Natural killer cell treated with Interleukin-12 subunit alpha and Interleukin-12 subunit beta and Interleukin-15 and Interleukin-18, amount 100 ng/mL, for 72 hours (primary cell): ENCODE data around the gene OXER1. TPM values are rescaled to one million over a fixed set of nuclear protein-coding genes. Genes with fewer than 3 reads are reported as not detected.
"Not testable (repeated sequence)": the region's sequence is repeated elsewhere in the genome, so short reads cannot be mapped to it uniquely, and the experiment has no call there.

Experiments
- ATAC-seq, 2 donors: fragments of 150-1000 bp; cut with Tn5 transposase in 1 of 2; sonication (Bioruptor Pico), chemical (Tn5 transposase) in 1 of 2; 2 replicates each; pipeline ENCODE4 v1.10.0; 2021
- DNase-seq: peaks from one replicate; pipeline ENCODE4 v3.0.0; 2022; ENCODE audit warnings: low spot score
- H3K27ac Mint-ChIP-seq, 2 donors: 1 replicate in 1 of 2; 2 replicates in 1 of 2; pipeline ENCODE4 v1.8.0; 2022; ENCODE audit warnings: mixed read lengths in 2 of 2, mild to moderate bottlenecking in 1 of 2, moderate library complexity in 1 of 2
- H3K27me3 Mint-ChIP-seq, 2 donors: 1 replicate in 1 of 2; 2 replicates in 1 of 2; pipeline ENCODE4 v1.8.0; 2022; ENCODE audit warnings: mixed read lengths in 2 of 2
- H3K36me3 Mint-ChIP-seq: one replicate; pipeline ENCODE4 v1.8.0; 2022; ENCODE audit warnings: mixed read lengths
- H3K4me1 Mint-ChIP-seq, 2 donors: 1 replicate in 1 of 2; 2 replicates in 1 of 2; pipeline ENCODE4 v1.8.0; 2022; ENCODE audit warnings: low read depth in 2 of 2, mixed read lengths in 2 of 2, mild to moderate bottlenecking in 1 of 2
- H3K4me3 Mint-ChIP-seq: one replicate; pipeline ENCODE4 v1.8.0; 2022; ENCODE audit warnings: mixed read lengths
- H3K9me3 Mint-ChIP-seq: 2 replicates; pipeline ENCODE4 v1.8.0; 2022; ENCODE audit warnings: mixed read lengths
- total RNA-seq, 2 donors: library from RNA; stranded (reverse); gene quantifications; one replicate each; pipeline ENCODE4 v1.2.3, GENCODE V29; 2022

The OXER1 gene
- total RNA-seq, 2 donors from 2014 or later = not detected

GRCh38 chr2:42742740-42743658 lies 20.9 kb downstream of the OXER1 start:
- H3K27ac Mint-ChIP-seq = no peak overlapping the region
- peaks cover 8% of the 10 kb centered on the region for H3K36me3 Mint-ChIP-seq
- peaks cover 2 to 5% of the 10 kb centered on the region in 2 donors for H3K4me1 Mint-ChIP-seq

DNA sequence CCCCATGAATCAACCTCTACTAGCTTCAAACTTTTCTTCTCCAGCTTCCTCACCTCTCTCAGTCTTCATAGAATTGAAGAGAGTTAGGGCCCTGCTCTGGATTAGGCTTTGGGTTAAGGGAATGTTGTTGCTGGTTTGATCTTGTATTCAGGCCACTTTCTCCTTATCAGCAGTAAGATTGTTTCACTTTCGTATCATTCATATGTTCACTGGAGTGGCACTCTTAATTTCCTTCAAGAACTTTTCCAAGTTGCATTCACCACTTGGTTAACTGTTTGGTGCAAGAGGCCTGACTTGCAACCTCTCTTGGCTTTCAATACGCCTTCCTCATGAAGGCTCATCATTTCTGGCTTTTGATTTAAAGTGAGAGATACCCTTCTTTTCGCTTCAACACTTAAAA lies 22.8 kb downstream of the OXER1 start:
- H3K9me3 Mint-ChIP-seq = peaks cover under 1% of the 10 kb centered on the region
- H3K36me3 Mint-ChIP-seq = peaks cover 13% of the 10 kb centered on the region
- no peaks in the 10 kb centered on the region for H3K27me3 Mint-ChIP-seq
- ATAC-seq (no peak), DNase-seq (no peak)
- H3K4me3 Mint-ChIP-seq = no peak overlapping the region
- H3K27ac Mint-ChIP-seq = peak overlapping the region in 1 of 2 donors; percentile 45
- peaks cover 2 to 5% of the 10 kb centered on the region in 2 donors for H3K4me1 Mint-ChIP-seq

More at GRCh38 chr2:42742740-42743658, 20.9 kb downstream of the OXER1 start:
- DNase-seq (no peak), ATAC-seq (no peak)
- Mint-ChIP-seq H3K4me3 (no peak overlapping the region), H3K27me3 (no peaks in the 10 kb centered on the region), H3K9me3 (no peaks in the 10 kb centered on the region)

GRCh38 chr2:42736598-42737322 lies 27.2 kb downstream of the OXER1 start:
- Mint-ChIP-seq H3K27ac (no peak overlapping the region), H3K27me3 (no peaks in the 10 kb centered on the region), H3K36me3 (peaks cover 39% of the 10 kb centered on the region), H3K4me3 (no peak overlapping the region), H3K9me3 (peaks cover 14% of the 10 kb centered on the region), H3K4me1 (peaks cover 2 to 5% of the 10 kb centered on the region in 2 donors)
- DNase-seq = no peak
- no peak for ATAC-seq

DNA sequence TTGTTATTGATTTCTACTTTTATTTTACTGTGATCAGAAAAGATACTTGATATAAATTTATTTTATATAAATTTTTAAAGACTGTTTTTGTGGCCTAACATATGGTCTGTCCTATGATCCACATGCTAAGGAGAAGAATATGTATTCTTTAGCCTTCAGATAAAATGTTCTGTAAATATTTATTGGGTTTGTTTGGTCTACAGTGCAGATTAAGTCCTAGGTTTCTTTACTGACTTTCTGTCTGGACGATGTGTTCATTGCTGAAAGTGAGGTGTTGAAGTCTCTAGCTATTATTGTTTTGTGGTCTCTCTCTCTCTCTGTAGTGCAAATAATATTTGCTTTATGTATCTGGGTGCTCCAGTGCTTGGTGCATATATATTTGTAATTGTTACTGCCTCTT lies 30.1 kb downstream of the OXER1 start:
- H3K27me3 Mint-ChIP-seq = no peaks in the 10 kb centered on the region
- no peak for ATAC-seq
- DNase-seq = no peak
- no peaks in the 10 kb centered on the region for H3K4me1 Mint-ChIP-seq
- H3K4me3 Mint-ChIP-seq = no peak overlapping the region
- H3K36me3 Mint-ChIP-seq = peaks cover 44% of the 10 kb centered on the region
- H3K27ac Mint-ChIP-seq = no peak overlapping the region
- H3K9me3 Mint-ChIP-seq = peaks cover 14% of the 10 kb centered on the region

- H3K27me3 Mint-ChIP-seq, H3K27ac Mint-ChIP-seq, ATAC-seq, H3K4me1 Mint-ChIP-seq, H3K4me3 Mint-ChIP-seq, DNase-seq: not testable (repeated sequence)
- peaks cover 38% of the 10 kb centered on the region for H3K36me3 Mint-ChIP-seq
- peaks cover 14% of the 10 kb centered on the region for H3K9me3 Mint-ChIP-seq
Measured at GRCh38 chr2:42731316-42731715, 32.6 kb downstream of the OXER1 start.

DNA sequence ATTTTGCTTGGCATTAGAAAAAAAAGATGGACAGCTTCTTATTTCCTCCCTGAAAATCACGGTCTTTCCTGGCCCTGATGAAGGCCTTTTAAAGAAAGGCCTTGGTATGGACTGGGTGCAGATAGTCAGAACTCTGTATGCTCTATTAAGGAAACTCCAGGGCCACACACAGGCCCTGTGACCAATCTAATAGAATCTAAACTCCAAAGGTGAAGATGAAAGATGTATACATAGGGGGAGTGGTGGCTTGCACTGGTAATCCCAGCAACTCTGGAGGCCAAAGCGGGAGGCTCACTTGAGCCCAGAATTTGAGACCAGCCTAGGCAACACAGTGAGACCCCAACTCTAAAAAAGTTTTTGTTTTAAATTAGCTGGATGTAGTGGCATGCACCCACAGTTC lies 37.3 kb downstream of the OXER1 start:
- Mint-ChIP-seq H3K4me1 (peaks cover 2 to 8% of the 10 kb centered on the region in 2 donors), H3K36me3 (peaks cover 12% of the 10 kb centered on the region), H3K9me3 (no peaks in the 10 kb centered on the region), H3K27ac (no peak overlapping the region), H3K4me3 (no peak overlapping the region), H3K27me3 (no peaks in the 10 kb centered on the region)
- ATAC-seq = peak in 1 of 2 donors; percentile 52
- DNase-seq = no peak

DNA sequence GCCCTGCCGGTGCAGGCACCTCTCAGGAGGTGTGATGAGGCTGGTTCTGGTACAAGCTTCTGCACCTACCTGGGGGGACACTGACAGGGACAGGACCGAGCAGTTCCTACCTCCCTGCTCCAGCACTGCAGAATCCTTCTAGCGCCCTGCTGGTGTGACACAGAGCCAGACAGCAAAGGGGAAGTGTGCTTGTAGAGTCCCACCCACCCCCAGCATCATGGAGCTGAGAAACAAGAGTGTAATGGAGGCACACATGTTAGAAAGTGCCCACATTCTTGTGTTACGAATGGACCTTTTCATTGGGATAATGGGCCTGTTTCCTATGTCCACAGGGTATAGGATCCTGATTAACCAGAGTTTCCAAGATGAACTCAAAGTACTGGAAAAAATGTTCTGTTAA lies 38.3 kb downstream of the OXER1 start:
- no peak for DNase-seq
- peak in 1 of 2 donors; percentile 32 for ATAC-seq
- no peaks in the 10 kb centered on the region for H3K9me3 Mint-ChIP-seq
- H3K36me3 Mint-ChIP-seq = peaks cover 6% of the 10 kb centered on the region
- peaks cover 2 to 8% of the 10 kb centered on the region in 2 donors for H3K4me1 Mint-ChIP-seq
- H3K4me3 Mint-ChIP-seq = no peak overlapping the region
- H3K27ac Mint-ChIP-seq = no peak overlapping the region
- H3K27me3 Mint-ChIP-seq = no peaks in the 10 kb centered on the region

- Mint-ChIP-seq H3K27ac (no peak overlapping the region), H3K9me3 (no peaks in the 10 kb centered on the region), H3K4me3 (no peak overlapping the region), H3K36me3 (peaks cover 4% of the 10 kb centered on the region), H3K27me3 (no peaks in the 10 kb centered on the region), H3K4me1 (peaks cover 2 to 8% of the 10 kb centered on the region in 2 donors)
- DNase-seq = no peak
- ATAC-seq = no peak
Measured at GRCh38 chr2:42724886-42725285, 39.0 kb downstream of the OXER1 start.

GRCh38 chr2:42723465-42723864 lies 40.5 kb downstream of the OXER1 start:
- DNase-seq = no peak
- Mint-ChIP-seq H3K36me3 (no peaks in the 10 kb centered on the region), H3K4me3 (no peak overlapping the region)

DNA sequence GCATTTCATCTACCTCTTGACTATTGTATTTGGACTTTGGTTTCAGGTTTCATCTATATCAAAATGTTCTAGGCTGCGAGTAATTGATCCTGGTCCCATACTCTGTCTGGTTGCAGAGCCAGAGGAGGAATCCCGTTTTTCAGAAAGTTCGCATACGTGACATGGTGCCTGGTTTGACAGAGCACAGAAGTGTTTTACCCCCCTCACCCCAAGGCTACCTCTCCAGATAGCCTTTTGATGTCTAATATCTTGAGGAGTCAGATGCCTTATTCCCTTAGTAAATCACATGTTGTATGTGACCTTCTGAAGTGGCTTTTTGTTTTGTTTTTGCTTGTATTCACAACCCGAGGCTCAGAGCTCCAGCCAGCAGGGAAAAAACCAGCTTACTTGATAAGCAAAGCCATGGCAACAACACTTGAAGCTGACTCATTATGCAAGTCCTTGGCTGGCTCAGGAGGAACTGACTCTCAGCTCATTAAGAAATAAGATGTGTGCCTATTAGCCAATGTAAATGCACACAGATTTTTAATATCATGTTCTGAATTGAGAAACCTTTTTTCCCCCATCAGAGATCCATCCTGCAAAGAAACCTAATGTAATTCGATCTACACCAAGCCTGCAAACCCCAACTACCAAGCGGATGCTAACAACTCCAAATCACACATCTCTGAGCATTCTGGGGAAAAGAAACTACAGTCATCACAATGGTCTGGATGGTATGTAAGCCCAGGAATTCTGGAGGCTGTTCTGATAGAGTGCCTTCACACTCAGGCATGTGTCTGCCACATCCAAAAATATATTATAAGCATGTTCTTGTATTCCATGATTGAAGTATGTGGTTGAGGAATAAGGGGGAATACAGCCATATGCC lies 41.4 kb downstream of the OXER1 start:
- Mint-ChIP-seq H3K27me3 (no peaks in the 10 kb centered on the region), H3K9me3 (no peaks in the 10 kb centered on the region), H3K36me3 (no peaks in the 10 kb centered on the region), H3K27ac (no peak overlapping the region), H3K4me1 (peaks cover 2 to 8% of the 10 kb centered on the region in 2 donors), H3K4me3 (no peak overlapping the region)
- DNase-seq = no peak
- ATAC-seq = peak; percentile 64 to 85

More at GRCh38 chr2:42723465-42723864, 40.5 kb downstream of the OXER1 start:
- no peaks in the 10 kb centered on the region for H3K27me3 Mint-ChIP-seq
- H3K27ac Mint-ChIP-seq = no peak overlapping the region
- no peaks in the 10 kb centered on the region for H3K9me3 Mint-ChIP-seq
- ATAC-seq = no peak
- H3K4me1 Mint-ChIP-seq = peaks cover 2 to 8% of the 10 kb centered on the region in 2 donors

DNA sequence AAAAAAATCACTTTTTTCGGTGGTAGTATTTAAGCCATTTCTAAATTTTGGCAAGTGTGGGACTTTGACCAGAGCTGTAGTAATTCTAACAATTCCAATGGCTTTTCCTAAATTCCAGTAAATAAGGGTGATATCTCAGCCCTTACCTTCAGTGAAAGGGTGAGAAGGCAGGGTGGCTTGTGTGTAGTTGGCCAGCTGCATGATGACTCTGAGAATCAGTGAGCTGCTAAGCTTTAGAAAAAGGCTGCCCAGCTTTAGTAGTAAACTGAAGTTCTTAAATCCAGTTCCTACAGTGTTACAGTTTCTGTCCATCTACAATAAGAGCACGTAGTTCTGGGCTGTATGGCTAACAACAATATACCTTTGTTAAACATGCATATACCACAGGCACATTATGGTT lies 42.0 kb downstream of the OXER1 start:
- Mint-ChIP-seq H3K4me1 (peaks cover 2 to 8% of the 10 kb centered on the region in 2 donors), H3K9me3 (no peaks in the 10 kb centered on the region), H3K27ac (no peak overlapping the region), H3K27me3 (no peaks in the 10 kb centered on the region), H3K4me3 (no peak overlapping the region), H3K36me3 (no peaks in the 10 kb centered on the region)
- DNase-seq = no peak
- ATAC-seq = no peak

DNA sequence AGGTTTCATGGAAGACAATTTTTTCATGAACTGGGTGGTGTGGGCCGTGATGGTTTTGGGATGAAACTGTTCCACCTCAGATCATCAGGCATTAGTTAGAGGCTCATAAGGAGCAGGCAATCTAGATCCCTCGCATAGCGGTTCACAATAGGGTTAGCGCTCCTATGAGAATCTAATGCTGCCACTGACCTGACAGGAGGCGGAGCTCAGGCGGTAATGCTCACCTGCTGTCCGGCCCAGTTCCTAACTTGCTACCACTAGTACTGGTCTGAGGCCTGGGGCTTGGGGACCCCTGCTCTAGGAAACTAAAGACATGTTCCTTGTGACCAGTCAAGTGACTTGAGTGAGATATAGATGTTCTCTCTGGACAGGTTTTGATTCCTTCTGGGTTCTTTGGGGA lies 49.2 kb downstream of the OXER1 start:
- ATAC-seq = no peak

GRCh38 chr2:42713920-42714319 lies 50.0 kb downstream of the OXER1 start:
- Mint-ChIP-seq H3K9me3 (no peaks in the 10 kb centered on the region), H3K27ac (no peak overlapping the region), H3K36me3 (peaks cover 4% of the 10 kb centered on the region), H3K4me1 (no peaks in the 10 kb centered on the region), H3K27me3 (no peaks in the 10 kb centered on the region), H3K4me3 (no peak overlapping the region)
- no peak for ATAC-seq
- no peak for DNase-seq

More for the DNA sequence above, 49.2 kb downstream of the OXER1 start:
- H3K36me3 Mint-ChIP-seq = no peaks in the 10 kb centered on the region
- H3K27me3 Mint-ChIP-seq = no peaks in the 10 kb centered on the region
- no peak overlapping the region for H3K27ac Mint-ChIP-seq
- no peak overlapping the region for H3K4me3 Mint-ChIP-seq
- no peaks in the 10 kb centered on the region for H3K9me3 Mint-ChIP-seq
- DNase-seq = no peak
- H3K4me1 Mint-ChIP-seq = no peaks in the 10 kb centered on the region
